Measurements from ENCODE around the gene BOLA2B. TPM values are rescaled to one million over a fixed set of nuclear protein-coding genes. Genes with fewer than 3 reads are reported as not detected.
A peak's percentile ranks its signal among the peaks of the same experiment; 100 is the strongest.
"Not testable (repeated sequence)": the region's sequence is repeated elsewhere in the genome, so short reads cannot be mapped to it uniquely, and the experiment has no call there.

The BOLA2B gene
- total RNA-seq = 51.7 TPM
- long read RNA-seq, transcript BOLA2B-201 (3 exons, 1,012 nt) = major isoform, 12 of 13 reads
- long read RNA-seq, partial matches to known transcripts = 0 of 13 reads
- long read RNA-seq, other reads (novel, unspliced or antisense) = 1 of 13 reads

- H3K27me3 ChIP-seq (ENCODE audit: low read depth) = not testable (repeated sequence)
- peak within 1 kb of the TSS; percentile 53 for H3K4me3 ChIP-seq
These were observed at the start of gene BOLA2B, which contains the start of gene SLX1A for GRCh38 chr16:30193615-30194014. TSS of gene BOLA2B (minus strand) at chr16:30193666. CDS start at chr16:30193595, 71 bp downstream. TSS of gene SLX1A (plus strand) at chr16:30193875. CDS start at chr16:30194085, 210 bp downstream.

GRCh38 chr16:30217082-30217481 is 23.6 kb upstream of the BOLA2B start:
- H3K27me3 ChIP-seq (ENCODE audit: low read depth); H3K9me3 ChIP-seq; H3K27ac ChIP-seq; H3K4me1 ChIP-seq; ATAC-seq; intact Hi-C loops (cut with DNase I); H3K36me3 ChIP-seq; DNase-seq; H3K4me3 ChIP-seq: not testable (repeated sequence)

More at GRCh38 chr16:30193615-30194014, at the start of gene BOLA2B, which contains the start of gene SLX1A:
- ATAC-seq = peak; percentile 97
- H3K4me1 ChIP-seq; H3K27ac ChIP-seq; intact Hi-C loops (cut with DNase I); DNase-seq; H3K9me3 ChIP-seq; H3K36me3 ChIP-seq: not testable (repeated sequence)

DNA sequence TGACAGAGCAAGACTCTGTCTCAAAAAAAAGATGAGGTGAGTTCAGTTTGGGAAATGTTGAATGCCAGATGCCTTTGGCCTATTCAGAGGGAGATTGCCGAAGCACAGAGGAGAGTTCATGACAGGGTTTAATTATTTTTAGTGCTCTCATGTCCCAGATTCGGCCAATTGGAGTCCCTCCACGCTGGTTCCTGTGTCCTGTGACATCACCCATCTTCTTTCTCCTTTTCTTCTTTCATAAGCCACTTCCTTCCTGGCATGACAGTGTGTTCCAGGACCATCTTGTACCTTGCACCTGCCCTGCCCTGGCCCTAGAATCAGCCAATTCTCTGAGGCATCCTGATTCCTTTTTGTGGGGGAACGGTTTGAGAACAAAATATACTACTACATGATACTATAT is 17.9 kb upstream of the BOLA2B start:
- intact Hi-C loops (cut with DNase I); H3K9me3 ChIP-seq; H3K4me1 ChIP-seq; H3K36me3 ChIP-seq; DNase-seq; H3K27ac ChIP-seq; H3K27me3 ChIP-seq (ENCODE audit: low read depth); H3K4me3 ChIP-seq: not testable (repeated sequence)
- ATAC-seq = peak in 1 of 2 donors; percentile 20

DNA sequence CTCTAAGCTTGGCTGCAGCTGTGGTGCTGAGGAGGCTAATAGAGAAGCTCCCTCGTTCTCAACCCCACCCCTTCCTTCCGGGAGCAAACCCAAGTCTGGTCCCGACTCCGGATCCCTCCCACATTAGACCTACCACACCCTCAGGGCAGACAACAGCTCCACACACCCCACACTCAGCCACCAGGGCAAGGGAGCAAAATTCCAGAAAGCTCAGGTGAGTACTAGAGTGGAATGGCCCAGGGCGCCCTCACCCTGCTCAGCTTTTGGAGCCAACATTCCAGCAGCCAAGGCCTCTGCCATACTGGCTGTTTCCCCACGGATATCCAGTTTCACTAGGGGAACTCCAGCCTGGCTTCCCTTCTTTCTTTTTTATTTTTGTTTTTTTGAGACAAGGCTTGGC is 15.6 kb upstream of the BOLA2B start:
- not testable (repeated sequence) for DNase-seq, H3K27ac ChIP-seq
- peak; percentile 16 to 43 for ATAC-seq

DNA sequence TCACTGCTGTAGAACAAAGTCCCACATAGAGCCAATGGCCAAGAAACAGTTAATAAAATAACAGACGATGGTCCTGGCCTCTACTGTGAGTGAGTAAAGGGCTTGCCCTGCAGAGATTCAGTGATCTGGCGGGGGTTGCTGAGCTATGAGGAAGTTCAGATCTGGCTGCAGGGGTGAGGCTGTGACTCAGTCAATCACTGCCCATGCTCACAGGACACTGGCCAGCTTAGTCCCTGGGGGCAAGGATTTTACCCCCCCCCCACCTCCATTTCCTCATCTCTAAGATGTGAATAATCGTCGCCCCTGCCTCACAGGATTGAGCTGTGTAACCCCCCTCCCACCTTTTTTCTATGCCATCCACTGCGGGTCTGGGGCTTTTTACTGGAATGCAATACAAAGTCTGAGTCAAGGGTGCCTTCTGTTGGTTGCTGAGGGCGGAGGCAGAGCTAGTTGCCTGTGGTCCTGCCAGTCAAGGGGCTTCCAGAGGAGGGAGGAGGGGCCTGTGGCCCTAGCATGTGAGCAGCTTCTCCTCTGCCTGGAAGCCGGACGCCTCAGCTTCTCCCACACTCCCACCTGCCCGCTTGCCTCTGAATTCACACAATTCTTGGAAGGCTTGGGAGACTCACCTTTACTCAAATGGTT is 13.7 kb upstream of the BOLA2B start:
- H3K27ac ChIP-seq; DNase-seq; intact Hi-C loops (cut with DNase I); H3K27me3 ChIP-seq (ENCODE audit: low read depth); H3K4me1 ChIP-seq; H3K4me3 ChIP-seq; H3K36me3 ChIP-seq; H3K9me3 ChIP-seq: not testable (repeated sequence)
- ATAC-seq = peak; percentile 53 to 54

More for the DNA sequence above, 15.6 kb upstream of the BOLA2B start:
- H3K36me3 ChIP-seq; intact Hi-C loops (cut with DNase I); H3K27me3 ChIP-seq (ENCODE audit: low read depth); H3K4me3 ChIP-seq; H3K4me1 ChIP-seq; H3K9me3 ChIP-seq: not testable (repeated sequence)

- H3K27me3 ChIP-seq (ENCODE audit: low read depth); H3K27ac ChIP-seq: not testable (repeated sequence)
These were observed 12.8 kb upstream of the BOLA2B start for GRCh38 chr16:30206252-30206651.

GRCh38 chr16:30205541-30206236 is 12.2 kb upstream of the BOLA2B start:
- H3K27ac ChIP-seq; H3K4me1 ChIP-seq; H3K27me3 ChIP-seq (ENCODE audit: low read depth); intact Hi-C loops (cut with DNase I); H3K9me3 ChIP-seq; H3K36me3 ChIP-seq: not testable (repeated sequence)
- ATAC-seq (peak; percentile 71 to 77), DNase-seq (peak; percentile 48)
- H3K4me3 ChIP-seq = peak overlapping the region; percentile 59

More at GRCh38 chr16:30206252-30206651, 12.8 kb upstream of the BOLA2B start:
- DNase-seq; H3K4me1 ChIP-seq; H3K9me3 ChIP-seq; H3K36me3 ChIP-seq; intact Hi-C loops (cut with DNase I): not testable (repeated sequence)
- ATAC-seq = peak; percentile 57 to 66
- peak overlapping the region; percentile 59 for H3K4me3 ChIP-seq

DNA sequence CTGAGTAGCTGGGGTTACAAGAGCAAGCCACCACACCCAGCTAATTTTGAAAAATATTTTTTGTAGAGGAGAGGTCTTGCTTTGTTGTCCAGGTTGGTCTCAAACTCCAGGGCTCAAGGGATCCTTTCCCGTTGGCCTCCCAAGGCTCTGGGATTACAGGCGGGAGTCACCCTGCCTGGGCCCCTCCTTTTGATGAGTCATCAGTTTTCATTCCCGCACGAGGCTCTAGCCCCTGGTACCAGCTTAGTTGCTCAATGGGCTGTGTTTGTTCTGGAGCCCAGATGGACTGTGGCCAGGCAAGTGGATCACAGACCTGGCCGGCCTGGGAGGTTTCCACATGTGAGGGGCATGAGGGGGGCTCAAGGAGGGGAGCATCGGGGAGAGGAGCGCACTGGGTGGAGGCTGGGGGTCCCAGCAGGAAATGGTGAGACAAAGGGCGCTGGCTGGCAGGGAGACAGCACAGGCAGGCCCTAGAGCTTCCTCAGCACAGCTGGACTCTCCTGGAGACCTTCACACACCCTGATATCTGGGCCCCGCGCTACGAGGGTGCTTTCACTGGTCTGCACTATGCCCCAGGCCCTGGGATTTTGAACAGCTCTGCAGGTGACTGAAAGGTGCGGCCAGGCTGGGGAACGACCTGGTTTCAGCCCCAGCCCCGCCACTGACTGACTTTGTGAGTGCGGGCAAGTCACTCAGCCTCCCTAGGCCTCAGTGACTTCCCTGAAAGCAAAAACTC is 6.3 kb upstream of the BOLA2B start:
- H3K9me3 ChIP-seq; H3K4me3 ChIP-seq; H3K27ac ChIP-seq; H3K4me1 ChIP-seq; DNase-seq; H3K36me3 ChIP-seq; H3K27me3 ChIP-seq (ENCODE audit: low read depth); intact Hi-C loops (cut with DNase I): not testable (repeated sequence)
- peak; percentile 52 to 78 for ATAC-seq

DNA sequence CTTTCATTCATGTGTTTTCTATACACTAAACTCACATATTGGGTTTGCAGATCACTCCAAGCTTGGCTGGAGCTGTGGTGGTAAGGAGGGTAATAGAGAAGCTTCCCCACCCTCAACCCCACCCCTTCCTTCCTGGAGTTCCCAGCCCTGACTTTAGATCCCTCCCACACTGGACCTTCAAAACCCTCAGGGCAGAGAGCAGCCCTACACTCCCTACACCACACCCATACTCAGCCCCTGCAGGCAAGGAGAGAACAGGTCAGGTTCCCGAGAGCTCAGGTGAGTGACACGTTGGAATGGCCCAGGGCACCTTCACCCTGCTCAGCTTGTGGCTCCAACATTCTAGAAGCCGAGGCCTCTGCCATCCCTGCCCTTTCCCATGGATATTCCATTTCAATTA is 5.6 kb upstream of the BOLA2B start, which contains the start of gene SULT1A3:
Gene SULT1A3 (plus strand): TSS at position 207 of the 400 bp plus-strand sequence. CDS start 1,474 bp downstream, outside the sequence.
- ATAC-seq = peak; percentile 50 to 57
- H3K4me3 ChIP-seq; intact Hi-C loops (cut with DNase I); H3K27ac ChIP-seq; H3K27me3 ChIP-seq (ENCODE audit: low read depth); H3K9me3 ChIP-seq; H3K4me1 ChIP-seq; H3K36me3 ChIP-seq; DNase-seq: not testable (repeated sequence)

DNA sequence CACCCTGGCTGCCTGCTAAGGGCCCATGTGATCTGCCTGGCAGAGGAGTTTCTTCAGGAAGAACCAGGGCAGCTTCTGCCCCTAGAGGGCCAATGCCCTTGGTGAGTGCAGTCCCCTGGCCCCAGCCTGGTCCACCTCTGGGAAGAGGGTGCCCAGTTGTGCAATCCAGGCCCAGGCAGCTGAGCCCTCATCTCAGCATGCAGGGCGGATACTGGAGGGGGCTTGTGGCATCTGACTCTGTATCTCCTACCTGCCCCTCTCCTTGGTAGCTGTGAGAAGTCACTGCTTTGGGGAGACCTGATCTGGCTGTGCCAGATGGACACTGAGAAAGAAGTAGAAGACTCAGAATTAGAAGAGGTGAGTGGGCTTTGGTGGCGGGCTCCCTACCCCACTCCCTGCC is 3.5 kb upstream of the BOLA2B start:
- H3K27me3 ChIP-seq (ENCODE audit: low read depth); ATAC-seq; DNase-seq; intact Hi-C loops (cut with DNase I); H3K9me3 ChIP-seq; H3K27ac ChIP-seq; H3K4me1 ChIP-seq; H3K4me3 ChIP-seq; H3K36me3 ChIP-seq: not testable (repeated sequence)

GRCh38 chr16:30194172-30194925 is 883 bp upstream of the BOLA2B start:
- H3K4me1 ChIP-seq; H3K27me3 ChIP-seq (ENCODE audit: low read depth); intact Hi-C loops (cut with DNase I); H3K36me3 ChIP-seq; H3K9me3 ChIP-seq; H3K27ac ChIP-seq: not testable (repeated sequence)
- peak; percentile 91 to 93 for ATAC-seq
- peak overlapping the region; percentile 53 for H3K4me3 ChIP-seq
- DNase-seq = peak; percentile 47

- H3K27me3 ChIP-seq (ENCODE audit: low read depth); H3K4me3 ChIP-seq; H3K36me3 ChIP-seq; intact Hi-C loops (cut with DNase I); DNase-seq; H3K9me3 ChIP-seq; H3K27ac ChIP-seq; H3K4me1 ChIP-seq: not testable (repeated sequence)
- peak; percentile 18 to 44 for ATAC-seq
These were observed 368 bp downstream of the BOLA2B start for GRCh38 chr16:30193098-30193497.

DNA sequence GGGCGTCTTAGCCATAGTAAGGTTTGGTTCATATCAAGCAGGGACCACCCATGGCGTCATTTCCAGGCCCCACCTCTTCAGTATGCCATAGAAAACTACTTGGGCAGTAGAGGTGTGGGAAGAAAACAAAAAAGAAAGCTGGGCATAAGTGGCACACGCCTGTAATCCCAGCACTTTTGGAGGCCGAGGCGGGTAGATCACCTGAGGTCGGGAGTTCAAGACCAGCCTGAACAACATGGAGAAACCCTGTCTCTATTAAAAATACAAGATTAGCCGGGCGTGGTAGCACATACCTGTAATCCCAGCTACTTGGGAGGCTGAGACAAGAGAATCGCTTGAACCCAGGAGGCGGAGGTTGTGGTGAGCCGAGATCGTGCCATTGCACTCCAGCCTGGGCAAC is 2.3 kb downstream of the BOLA2B start:
- H3K9me3 ChIP-seq; DNase-seq; intact Hi-C loops (cut with DNase I); H3K27ac ChIP-seq; ATAC-seq; H3K27me3 ChIP-seq (ENCODE audit: low read depth); H3K4me3 ChIP-seq: not testable (repeated sequence)
- Histone ChIP-seq H3K4me1 (peaks cover 14% of the 10 kb centered on the region), H3K36me3 (peaks cover 10% of the 10 kb centered on the region)

Data from lower lobe of right lung (tissue), 2 donors.